Calu3 (cell line): ENCODE data around the gene PSENEN. TPM values are rescaled to one million over a fixed set of nuclear protein-coding genes. Genes with fewer than 3 reads are reported as not detected.

Experiments used
- BruUV-seq: library from RNA; stranded (reverse); fragments of 400-500 nt; replicated peaks from 2 replicates; lab custom pipeline; 2021; lab: Mats Ljungman, UMichigan
- CTCF ChIA-PET: fragments of 300-600 bp; sonication (Branson Sonifier 250); formaldehyde crosslinking; loops from one replicate; lab custom pipeline; 2022; ENCODE audit warnings: antibody characterized with exemption; lab: Charles Lee
- DNase-seq: peaks from one replicate; pipeline ENCODE4 v3.0.0; 2022
- H3K27ac Mint-ChIP-seq: one replicate; pipeline ENCODE4 v1.8.0; 2022; ENCODE audit warnings: mixed read lengths; ENCODE audit not compliant: unreplicated experiment
- H3K27me3 Mint-ChIP-seq: one replicate; pipeline ENCODE4 v1.8.0; 2022; ENCODE audit warnings: mixed read lengths; ENCODE audit not compliant: unreplicated experiment
- H3K36me3 Mint-ChIP-seq: one replicate; pipeline ENCODE4 v1.8.0; 2022; ENCODE audit warnings: mild to moderate bottlenecking, moderate library complexity, mixed read lengths; ENCODE audit not compliant: insufficient read depth, unreplicated experiment
- H3K4me1 Mint-ChIP-seq: one replicate; pipeline ENCODE4 v1.8.0; 2022; ENCODE audit warnings: mild to moderate bottlenecking, low read depth, mixed read lengths; ENCODE audit not compliant: unreplicated experiment
- H3K4me3 Mint-ChIP-seq: one replicate; pipeline ENCODE4 v1.8.0; 2022; ENCODE audit warnings: mild to moderate bottlenecking, low read depth, moderate library complexity, mixed read lengths; ENCODE audit not compliant: unreplicated experiment
- H3K9me3 Mint-ChIP-seq: one replicate; pipeline ENCODE4 v1.8.0; 2022; ENCODE audit warnings: low read depth, mixed read lengths; ENCODE audit not compliant: unreplicated experiment
- intact Hi-C: fragments of 100-400 bp; cut with micrococcal nuclease; formaldehyde crosslinking; loops from one replicate; pipeline ENCODE4 v1.10.0; 2022; ENCODE audit not compliant: unreplicated experiment
- total RNA-seq: library from RNA; stranded (reverse); gene quantifications from 2 replicates; pipeline ENCODE4 v1.2.3, GENCODE V29; 2022
- TF ChIP-seq, protein P1 (sequence below): fragments of 200-600 bp; IDR thresholded peaks from one replicate; pipeline ENCODE4 v1.8.0; 2022; ENCODE audit warnings: antibody characterized with exemption; ENCODE audit not compliant: unreplicated experiment

PSENEN gene
- total RNA-seq, 1 experiment from 2014 or later: 114 TPM

DNA sequence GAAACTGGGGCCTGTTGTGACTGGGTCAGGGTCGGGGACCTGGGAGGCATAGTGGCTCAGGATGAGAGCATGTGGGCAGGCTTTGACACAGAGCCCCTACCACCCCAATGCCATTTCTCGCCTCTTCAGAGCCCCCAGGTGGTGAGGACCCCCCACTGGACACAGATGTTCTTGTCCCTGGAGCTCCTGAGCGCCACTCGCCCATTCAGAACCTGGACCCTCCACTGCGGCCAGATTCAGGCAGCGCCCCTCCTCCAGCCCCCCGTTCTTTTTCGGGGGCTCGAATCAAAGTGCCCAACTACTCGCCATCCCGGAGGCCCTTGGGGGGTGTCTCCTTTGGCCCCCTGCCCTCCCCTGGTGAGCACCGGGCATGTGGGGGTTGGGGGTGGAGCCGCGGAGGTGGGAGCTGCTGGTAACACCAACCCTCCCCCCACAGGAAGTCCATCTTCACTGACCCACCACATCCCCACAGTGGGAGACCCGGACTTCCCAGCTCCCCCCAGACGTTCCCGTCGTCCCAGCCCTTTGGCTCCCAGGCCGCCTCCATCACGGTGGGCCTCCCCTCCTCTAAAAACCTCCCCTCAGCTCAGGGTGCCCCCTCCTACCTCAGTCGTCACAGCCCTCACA is 13.6 kb upstream of the PSENEN start:
- H3K27me3 Mint-ChIP-seq: no peaks in the 10 kb centered on the region
- intact Hi-C loops: no loop called here
- TF ChIP-seq, protein P1, sequence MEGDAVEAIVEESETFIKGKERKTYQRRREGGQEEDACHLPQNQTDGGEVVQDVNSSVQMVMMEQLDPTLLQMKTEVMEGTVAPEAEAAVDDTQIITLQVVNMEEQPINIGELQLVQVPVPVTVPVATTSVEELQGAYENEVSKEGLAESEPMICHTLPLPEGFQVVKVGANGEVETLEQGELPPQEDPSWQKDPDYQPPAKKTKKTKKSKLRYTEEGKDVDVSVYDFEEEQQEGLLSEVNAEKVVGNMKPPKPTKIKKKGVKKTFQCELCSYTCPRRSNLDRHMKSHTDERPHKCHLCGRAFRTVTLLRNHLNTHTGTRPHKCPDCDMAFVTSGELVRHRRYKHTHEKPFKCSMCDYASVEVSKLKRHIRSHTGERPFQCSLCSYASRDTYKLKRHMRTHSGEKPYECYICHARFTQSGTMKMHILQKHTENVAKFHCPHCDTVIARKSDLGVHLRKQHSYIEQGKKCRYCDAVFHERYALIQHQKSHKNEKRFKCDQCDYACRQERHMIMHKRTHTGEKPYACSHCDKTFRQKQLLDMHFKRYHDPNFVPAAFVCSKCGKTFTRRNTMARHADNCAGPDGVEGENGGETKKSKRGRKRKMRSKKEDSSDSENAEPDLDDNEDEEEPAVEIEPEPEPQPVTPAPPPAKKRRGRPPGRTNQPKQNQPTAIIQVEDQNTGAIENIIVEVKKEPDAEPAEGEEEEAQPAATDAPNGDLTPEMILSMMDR: no peak
- CTCF ChIA-PET: interaction anchor here (0.6 kb wide), 1 partner anchor 152 kb away, joined by 5 read pairs; no protein-coding TSS in a partner anchor
- H3K4me3 Mint-ChIP-seq: no peak overlapping the region
- no TSS peak for BruUV-seq
- H3K4me1 Mint-ChIP-seq: no peaks in the 10 kb centered on the region
- no peak for DNase-seq
- H3K27ac Mint-ChIP-seq: no peak overlapping the region
- H3K36me3 Mint-ChIP-seq: peaks cover 60% of the 10 kb centered on the region
- H3K9me3 Mint-ChIP-seq: no peaks in the 10 kb centered on the region

DNA sequence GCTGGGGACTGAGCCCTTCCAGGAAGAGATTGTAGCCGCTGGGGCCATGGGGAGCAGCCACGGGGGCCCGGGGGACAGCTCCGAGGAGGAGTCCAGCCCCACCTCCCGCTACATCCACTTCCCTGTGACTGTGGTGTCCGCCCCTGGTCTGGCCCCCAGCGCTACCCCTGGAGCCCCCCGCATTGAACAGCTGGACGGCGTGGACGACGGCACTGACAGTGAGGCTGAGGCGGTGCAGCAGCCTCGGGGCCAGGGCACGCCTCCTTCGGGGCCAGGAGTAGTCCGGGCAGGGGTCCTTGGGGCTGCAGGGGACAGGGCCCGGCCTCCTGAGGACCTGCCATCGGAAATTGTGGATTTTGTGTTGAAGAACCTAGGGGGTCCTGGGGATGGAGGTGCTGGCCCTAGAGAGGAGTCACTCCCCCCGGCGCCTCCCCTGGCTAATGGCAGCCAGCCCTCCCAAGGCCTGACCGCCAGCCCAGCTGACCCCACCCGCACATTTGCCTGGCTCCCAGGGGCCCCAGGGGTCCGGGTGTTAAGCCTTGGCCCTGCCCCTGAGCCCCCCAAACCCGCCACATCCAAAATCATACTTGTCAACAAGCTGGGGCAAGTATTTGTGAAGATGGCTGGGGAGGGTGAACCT is 12.8 kb upstream of the PSENEN start:
- H3K4me3 Mint-ChIP-seq: no peak overlapping the region
- no peak for DNase-seq
- no peaks in the 10 kb centered on the region for H3K4me1 Mint-ChIP-seq
- no peaks in the 10 kb centered on the region for H3K27me3 Mint-ChIP-seq
- H3K27ac Mint-ChIP-seq: no peak overlapping the region
- TF ChIP-seq, protein P1: no peak
- CTCF ChIA-PET: no interaction called here
- H3K9me3 Mint-ChIP-seq: no peaks in the 10 kb centered on the region
- intact Hi-C loops: no loop called here
- no TSS peak for BruUV-seq
- H3K36me3 Mint-ChIP-seq: peaks cover 67% of the 10 kb centered on the region

- Mint-ChIP-seq H3K27ac (peak overlapping the region; percentile 1), H3K36me3 (peaks cover 67% of the 10 kb centered on the region), H3K27me3 (no peaks in the 10 kb centered on the region), H3K4me1 (no peaks in the 10 kb centered on the region), H3K9me3 (no peaks in the 10 kb centered on the region), H3K4me3 (no peak overlapping the region)
- CTCF ChIA-PET: interaction anchor here (1.2 kb wide), 1 partner anchor 223 kb away, joined by 3 read pairs; no protein-coding TSS in a partner anchor
- no peak for DNase-seq
- intact Hi-C loops: no loop called here
- no TSS peak for BruUV-seq
- TF ChIP-seq, protein P1: no peak
These were observed 12.0 kb upstream of the PSENEN start for GRCh38 chr19:35733180-35734125.

DNA sequence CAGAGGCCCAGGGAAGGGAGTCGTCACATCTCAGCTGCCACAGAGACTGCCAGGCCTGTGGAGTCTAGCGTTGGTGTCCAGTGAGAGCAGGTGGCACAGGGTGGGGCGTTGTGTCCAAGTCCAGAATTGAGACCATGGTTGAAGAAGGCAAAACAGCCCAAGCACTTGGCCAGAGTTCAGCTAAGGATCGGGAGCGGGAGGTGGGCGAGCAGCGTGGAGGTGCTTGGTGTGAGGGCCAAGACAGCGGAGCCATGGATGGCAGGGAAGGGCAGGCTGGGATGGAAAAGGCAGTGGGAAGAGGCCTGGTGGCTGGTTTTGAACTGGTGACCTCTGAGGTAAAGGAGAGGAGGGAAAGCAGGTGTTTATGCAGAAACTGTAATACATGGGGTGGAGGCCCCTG is 11.2 kb upstream of the PSENEN start:
- DNase-seq: no peak
- CTCF ChIA-PET: interaction anchor here (1.2 kb wide), 1 partner anchor 224 kb away, joined by 3 read pairs; no protein-coding TSS in a partner anchor
- Mint-ChIP-seq H3K27ac (peak overlapping the region; percentile 1), H3K36me3 (peaks cover 69% of the 10 kb centered on the region), H3K4me1 (no peaks in the 10 kb centered on the region), H3K9me3 (no peaks in the 10 kb centered on the region), H3K27me3 (no peaks in the 10 kb centered on the region), H3K4me3 (no peak overlapping the region)
- TF ChIP-seq, protein P1: no peak
- BruUV-seq: no TSS peak
- intact Hi-C loops: no loop called here
